Hindlimb muscle (tissue), 1 donor: ENCODE data around the gene KCNJ9. TPM values are rescaled to one million over a fixed set of nuclear protein-coding genes. Genes with fewer than 3 reads are reported as not detected.

Source experiments
- DNase-seq: peaks from one replicate; pipeline ENCODE4 v3.0.0-alpha.2; 2013
- polyA plus RNA-seq: library from polyadenylated mRNA; unstranded; fragments of 120-200 nt; gene quantifications from one replicate; pipeline ENCODE4 v1.2.1, GENCODE V29; 2013; ENCODE audit not compliant: insufficient read length

KCNJ9 gene
- polyA plus RNA-seq, 1 donor, result 0.09 TPM

DNA sequence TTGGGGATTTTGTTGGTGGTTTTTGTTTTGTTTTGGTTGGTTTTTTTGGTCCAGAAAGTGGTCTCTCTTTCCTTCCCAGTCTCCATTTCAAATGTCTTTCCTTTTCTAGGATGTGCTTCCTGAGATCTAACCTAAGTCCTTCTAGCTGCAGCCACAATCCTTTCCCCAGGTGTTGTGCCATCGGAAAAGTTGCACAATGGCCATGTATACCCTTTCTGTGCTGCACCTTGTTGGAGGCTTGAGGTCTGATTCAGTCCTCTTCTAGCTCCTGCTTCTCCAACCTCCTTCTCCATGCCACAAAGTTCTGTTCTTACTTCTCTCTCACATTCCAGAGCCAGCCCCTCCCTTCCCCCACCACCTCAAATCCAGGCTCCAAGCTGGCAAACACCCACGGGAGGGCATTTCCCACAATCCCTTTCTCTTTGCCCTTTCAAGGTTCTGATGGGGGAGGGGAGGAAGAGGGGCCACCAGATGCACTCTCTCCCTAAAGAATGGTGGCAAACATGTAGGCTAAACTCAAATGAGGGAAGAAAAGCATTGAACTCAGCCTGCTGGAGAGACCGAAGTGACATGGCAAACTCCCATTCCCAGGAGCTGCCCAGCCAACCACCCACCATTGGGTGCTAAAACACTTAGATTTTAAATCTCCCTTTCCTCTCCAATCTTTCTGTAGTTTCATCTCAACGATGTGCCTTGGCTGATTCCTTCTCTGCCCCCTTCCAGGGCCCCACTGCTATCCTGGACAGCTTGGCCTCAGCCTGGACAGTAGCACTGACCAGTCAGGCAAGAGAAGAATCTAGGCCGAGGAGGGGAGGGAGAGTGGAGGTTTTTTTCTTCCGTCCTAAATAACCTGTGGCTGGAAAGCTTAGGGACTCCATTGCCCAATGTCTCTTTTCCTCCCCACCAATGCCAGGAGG is 14.3 kb upstream of the KCNJ9 start:
- DNase-seq, result no peak

DNA sequence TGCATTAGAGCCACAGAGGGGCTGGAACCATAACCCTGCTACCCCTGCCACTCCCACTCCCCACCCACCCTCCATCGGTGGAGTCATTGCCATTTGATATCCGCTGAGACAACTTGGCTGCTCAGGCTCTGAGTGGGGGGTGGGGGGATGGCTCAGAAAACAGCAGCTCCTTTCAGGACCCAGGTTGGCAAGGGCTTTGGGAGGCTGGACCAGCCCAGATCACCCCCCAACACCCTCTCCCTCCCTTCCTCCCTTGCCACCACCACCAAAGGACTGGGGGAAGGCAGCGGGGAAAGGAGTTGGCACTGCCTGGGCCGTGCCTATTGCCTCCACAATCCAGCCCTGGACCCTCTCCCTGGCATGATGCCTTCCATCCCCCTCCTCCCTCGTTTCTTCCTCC is 13.1 kb upstream of the KCNJ9 start:
- no peak for DNase-seq

DNA sequence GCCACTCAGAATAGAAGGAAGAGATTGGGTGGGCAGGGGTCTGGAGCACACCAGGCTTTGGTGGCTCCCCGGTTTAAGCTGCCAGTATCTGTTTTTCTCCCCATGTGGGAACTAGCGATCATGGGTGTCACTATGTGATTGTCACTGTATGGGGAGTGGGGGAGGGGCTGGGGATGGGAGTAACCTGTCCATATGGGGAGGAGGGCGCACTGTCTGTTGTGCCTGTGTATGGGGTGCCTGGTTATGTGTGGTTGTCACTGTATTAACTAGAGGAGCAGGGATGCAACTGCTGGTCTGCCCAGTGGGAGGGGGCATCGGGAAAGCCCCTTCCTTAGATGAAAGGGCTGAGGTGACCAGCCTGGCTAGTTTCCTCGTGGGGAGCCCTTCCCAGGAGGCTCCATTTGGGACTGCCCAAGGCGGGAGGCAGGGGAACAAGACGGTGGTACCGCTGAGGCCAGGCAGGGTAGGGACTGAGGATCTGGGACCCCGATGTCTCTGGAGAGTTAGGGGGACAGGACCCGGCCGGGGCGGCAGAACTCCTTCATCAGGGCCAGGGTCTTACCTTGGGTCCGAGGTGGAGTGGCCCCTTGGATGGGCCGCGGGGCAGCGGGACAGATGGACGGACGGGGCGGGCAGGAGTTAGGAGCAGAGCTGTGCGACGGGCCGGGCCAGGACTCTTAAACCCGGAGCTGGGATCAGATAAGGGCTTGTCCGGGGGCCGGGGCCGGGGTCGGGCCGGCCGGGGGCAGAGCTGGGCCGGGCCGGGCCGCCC is 11.7 kb upstream of the KCNJ9 start, which contains the start of gene KCNJ10:
Gene KCNJ10, minus strand, starts transcription at position 701 of the 772 bp plus-strand sequence. CDS start 27,628 bp downstream, outside the sequence.
- no peak for DNase-seq

DNA sequence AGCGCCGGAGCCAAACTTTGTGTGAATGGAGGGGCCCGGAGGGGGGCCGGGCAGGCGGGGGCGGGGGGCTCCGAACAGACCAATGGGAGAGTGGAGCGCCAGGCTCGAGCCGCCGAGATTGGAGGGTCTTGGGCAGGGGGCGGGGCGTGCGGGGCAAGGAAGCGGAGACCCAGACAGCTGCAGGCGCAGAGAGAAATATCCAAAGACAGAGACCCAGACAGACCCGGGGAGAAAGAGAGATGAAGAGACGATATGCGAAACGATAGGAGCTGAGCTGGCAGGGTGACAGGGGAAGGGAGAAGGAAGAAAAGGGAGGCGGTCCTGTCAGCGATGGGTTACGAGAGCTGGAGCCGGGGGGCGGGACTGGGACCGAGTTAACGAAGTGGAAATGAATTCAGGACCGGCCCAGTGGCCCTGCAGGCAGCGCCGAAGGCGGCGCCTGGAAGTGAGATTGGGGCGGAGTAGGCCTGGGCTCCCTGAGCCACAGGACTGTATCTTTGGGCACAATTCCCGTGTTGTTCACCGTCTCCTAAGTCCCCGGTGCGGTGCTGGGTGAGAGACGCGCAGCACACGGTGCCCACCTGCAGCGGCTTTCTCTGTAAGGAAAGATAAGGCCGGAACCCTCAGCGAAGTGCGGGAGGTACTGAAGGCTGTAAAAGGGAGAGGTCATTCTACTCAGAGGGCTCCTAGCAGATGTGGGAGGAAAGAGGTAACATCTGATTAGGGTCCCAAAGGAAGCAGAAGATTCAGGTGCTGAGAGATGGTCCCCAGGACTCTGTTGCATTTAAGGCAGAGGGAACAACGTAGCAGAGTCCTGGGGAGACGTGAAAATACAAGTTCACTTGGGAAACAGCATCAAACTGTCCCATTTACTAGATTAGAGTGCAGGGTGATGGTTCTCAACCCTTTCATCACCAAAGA is 10.8 kb upstream of the KCNJ9 start:
- DNase-seq, result peak; percentile 72

DNA sequence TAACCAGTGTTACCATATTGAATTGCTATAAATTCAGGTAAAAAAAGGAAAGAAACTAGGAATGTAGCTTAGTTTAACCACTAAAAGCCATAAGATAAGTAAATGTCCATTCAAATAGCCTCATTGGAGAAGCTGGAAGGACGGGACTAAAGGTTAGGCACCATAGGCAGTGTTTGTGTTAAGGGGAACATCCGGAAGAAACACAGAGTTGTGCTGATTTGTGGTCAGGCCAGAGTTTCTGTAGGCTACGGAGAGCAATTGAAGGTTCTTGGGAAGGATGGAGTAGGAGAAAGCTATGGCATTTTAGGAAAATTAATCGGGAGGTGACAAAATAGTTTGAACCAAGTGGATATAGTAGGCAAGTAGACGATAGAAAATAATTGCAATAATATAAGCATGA is 10.0 kb upstream of the KCNJ9 start:
- no peak for DNase-seq

DNA sequence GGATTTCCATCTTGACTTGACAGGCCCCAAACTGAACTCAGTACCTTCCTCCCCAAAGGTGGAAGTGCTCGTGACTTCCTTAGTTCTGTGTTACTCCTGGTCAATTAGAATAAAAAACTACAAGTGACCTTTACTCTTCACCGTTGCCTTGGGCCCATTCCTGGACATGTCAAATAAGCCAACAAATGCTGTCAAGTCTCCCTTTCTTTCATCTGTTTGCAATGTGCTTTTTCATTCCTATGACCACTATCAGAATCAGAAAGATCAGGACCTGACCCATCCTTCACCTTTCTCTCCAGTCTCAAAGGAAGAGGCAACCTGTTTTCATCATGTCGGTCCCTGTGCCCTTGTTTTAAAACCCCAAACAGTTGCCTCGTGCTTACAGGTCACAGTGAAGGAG is 6.5 kb upstream of the KCNJ9 start:
- DNase-seq, result no peak

DNA sequence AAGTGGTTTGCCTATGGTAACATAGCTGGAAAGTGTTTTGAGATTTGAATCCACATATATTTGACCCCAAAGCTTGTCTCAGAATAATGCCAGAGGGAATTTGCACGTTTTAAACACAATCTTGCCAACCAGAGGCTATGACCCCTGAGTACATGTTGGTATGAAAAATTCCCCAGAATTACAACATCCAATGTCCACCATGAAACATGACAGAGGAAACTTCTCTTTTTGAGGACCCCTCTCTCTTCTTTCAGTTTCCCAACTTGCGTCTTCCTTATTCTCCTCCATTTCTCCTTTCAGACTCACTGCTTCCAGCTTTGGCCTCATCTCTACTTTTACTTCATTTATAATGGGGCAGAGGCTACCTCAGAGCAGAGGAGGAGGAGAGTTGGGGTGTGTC is 5.5 kb upstream of the KCNJ9 start:
- DNase-seq, result no peak

DNA sequence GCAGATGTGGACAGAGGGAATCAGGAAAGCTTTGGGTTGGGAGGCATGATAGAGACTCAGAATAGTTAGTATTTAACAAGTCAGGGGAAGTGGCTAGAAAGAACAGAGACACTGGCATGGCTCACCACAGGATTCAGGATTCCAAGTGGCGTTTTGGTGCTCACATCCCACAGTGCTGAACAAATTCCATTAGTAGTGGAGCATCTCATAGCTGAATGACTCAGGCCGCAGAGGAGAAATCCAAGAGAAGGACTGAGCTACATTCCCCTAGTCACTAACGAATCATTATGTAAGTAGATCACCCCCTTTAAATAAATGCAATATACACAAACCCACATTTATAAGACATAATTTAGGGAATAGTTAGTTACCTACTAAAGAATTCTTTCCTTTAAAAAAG is 5.0 kb upstream of the KCNJ9 start:
- DNase-seq, result no peak

DNA sequence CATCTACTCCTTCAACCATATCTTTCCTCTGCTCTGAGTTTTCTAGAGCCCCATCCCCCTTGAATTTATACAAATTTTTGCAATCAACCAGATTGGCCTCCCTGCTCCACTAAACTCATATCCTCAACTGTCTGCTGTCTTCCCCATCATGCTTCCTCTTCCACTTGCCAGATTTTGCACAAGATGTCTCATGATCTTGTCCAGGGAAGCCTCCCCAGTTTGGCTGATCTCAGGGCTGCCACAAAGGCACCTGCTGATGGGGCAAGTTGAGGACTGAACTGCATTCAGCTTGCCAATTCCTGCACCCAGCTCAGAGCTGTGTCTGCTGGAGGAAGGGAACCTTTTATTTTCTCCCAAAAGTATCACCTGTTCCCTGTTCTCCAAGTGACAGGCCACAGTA is 3.9 kb upstream of the KCNJ9 start:
- DNase-seq, result no peak

DNA sequence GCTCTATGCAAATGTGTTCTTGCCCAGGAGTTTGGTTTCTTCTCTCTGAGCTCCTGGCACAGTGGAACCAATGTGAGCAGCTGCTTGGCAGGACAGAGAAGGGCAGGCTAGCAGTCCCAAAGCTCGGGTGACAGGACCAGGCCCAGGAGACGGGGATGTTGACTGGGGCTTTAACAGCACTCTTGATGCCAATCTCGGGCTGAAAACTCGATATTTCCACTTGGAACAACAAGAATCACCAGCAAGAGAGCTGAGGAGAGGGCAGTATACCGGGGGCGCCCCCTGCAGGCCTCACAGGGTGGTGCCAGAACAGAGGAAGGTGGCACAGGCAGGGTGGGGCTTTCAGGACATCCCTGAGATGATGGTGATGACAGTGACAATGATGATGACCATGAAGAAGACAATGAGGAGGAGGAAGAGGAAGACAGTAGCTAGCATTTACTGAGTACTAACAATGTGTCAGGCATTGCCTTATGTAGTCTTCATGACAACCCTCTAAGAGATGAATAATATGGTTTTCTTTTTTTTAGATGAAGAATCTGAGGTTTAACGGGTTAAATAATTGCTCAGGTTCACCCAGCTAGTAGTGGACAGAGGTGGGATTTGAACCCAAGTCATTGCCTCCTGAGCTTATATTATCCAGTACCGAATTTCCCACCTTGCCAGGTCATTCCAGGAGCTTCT is 2.7 kb upstream of the KCNJ9 start:
- DNase-seq, result no peak

DNA sequence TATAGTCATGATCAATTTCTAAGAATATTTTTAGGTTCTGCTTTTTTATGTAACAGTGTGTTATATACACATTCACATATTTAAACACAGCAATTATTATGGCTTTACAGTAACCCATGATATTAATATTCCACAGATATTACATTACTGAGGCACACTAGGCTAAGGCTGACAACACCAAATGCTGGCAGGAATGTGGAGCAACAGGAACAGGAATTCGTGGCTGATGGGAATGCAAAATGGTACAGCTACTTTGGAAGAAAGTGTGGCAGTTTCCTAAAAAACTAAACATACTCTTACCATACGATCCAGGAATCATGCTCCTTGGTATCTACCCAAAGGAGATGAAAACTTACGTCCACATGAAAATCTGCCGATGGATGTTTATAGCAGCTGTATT is 1.9 kb upstream of the KCNJ9 start:
- no peak for DNase-seq

DNA sequence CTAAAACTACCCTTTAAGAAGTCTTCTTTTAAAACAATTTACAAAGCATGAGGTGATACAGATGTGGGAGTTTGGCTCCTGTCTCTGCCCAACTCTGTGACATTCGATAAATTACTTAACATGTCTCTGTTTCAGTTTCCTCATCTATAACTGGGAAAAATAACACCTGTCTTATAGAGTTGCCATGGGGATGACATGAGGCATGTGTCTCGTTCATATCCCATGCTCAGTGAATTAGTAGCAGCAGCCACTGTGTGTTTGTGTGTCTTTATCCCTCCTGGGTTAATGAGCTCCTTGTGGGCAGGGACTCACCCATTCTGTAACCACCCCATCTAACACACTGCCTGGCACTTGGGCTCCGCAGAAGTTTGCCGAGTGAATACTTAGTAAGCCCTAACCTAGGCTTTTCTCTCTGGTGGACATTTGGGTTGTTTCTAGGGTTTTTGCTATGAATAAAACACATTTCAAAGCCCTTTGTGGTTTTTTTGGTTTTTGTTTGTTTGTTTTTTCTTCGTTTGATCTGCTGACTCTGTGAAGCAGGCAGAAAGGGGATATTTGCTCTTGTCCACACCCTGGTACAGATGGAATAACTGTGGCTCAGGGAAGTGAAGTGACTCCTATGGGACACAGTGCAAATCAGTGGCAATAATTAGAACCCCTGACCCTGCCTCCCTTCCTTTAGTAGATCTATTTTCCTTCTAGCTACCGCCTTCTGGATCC is 797 bp upstream of the KCNJ9 start:
- no peak for DNase-seq

DNA sequence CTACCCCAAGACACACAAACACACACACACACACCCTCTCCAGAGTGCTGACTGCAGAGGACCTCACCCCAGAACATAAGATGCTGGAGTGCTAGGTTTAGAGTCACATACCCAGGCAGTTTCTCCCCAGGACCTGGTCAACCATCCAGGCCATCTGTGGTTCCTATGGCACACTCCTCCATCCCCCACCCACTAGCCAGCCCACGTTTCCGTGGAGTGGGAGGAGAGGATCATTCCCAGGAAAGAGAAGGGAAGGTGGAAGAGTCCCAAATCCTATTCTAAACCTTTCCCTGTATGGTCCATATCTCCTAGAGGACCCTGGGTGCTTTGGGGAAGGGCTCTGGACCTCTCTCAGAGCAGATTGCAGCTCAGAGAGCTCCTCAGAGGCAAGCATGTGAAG is 1.1 kb downstream of the KCNJ9 start:
- no peak for DNase-seq

DNA sequence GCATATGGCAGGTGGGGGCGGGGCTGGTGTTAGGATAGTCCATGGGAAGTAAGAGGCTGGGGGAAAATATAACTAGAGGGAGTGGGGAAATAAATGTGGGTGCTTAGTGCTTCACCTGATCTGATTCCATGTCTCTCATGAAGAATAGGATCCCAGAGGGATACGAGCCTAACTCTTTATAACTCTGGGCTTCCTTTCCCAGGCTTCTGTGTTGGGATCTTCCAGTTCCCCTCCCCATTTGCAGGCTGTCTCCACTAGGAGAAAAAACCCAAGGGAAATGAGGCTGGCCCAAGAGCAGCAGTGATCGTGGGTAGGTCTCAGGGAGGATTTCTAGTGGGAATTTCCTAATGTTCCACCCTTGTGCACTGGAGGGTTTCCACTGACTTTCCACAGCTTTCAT is 1.6 kb downstream of the KCNJ9 start:
- DNase-seq, result no peak

DNA sequence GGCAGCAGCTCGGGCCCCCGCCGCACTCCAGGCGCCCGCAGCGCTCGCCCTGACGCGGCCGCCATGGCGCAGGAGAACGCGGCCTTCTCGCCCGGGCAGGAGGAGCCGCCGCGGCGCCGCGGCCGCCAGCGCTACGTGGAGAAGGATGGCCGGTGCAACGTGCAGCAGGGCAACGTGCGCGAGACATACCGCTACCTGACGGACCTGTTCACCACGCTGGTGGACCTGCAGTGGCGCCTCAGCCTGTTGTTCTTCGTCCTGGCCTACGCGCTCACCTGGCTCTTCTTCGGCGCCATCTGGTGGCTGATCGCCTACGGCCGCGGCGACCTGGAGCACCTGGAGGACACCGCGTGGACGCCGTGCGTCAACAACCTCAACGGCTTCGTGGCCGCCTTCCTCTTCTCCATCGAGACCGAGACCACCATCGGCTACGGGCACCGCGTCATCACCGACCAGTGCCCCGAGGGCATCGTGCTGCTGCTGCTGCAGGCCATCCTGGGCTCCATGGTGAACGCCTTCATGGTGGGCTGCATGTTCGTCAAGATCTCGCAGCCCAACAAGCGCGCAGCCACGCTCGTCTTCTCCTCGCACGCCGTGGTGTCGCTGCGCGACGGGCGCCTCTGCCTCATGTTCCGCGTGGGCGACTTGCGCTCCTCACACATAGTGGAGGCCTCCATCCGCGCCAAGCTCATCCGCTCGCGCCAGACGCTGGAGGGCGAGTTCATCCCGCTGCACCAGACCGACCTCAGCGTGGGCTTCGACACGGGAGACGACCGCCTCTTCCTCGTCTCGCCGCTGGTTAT is 2.8 kb downstream of the KCNJ9 start:
- DNase-seq, result peak; percentile 65

DNA sequence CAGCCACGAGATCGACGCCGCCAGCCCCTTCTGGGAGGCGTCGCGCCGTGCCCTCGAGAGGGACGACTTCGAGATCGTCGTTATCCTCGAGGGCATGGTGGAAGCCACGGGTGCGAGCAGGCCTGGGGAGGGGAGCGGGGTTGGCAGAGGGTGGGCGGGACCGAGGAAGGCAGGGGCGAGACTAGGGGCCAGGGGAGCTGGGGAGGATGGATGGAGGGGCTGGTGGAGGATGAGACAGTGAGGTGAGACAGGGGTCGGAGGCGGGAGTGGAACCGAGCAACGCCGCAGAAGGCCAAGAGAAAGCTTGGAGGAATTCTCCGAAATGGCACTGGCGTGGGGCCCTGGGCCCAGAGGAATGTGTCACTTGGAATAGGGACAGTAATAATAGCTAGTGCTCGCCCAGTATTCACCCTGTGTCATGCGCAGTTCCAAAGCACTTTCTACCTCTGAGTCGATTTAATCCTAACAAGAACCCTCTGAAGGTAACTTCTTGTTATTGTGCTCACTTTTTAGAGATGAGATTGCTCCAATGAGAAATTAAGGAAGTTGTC is 3.5 kb downstream of the KCNJ9 start:
- no peak for DNase-seq

DNA sequence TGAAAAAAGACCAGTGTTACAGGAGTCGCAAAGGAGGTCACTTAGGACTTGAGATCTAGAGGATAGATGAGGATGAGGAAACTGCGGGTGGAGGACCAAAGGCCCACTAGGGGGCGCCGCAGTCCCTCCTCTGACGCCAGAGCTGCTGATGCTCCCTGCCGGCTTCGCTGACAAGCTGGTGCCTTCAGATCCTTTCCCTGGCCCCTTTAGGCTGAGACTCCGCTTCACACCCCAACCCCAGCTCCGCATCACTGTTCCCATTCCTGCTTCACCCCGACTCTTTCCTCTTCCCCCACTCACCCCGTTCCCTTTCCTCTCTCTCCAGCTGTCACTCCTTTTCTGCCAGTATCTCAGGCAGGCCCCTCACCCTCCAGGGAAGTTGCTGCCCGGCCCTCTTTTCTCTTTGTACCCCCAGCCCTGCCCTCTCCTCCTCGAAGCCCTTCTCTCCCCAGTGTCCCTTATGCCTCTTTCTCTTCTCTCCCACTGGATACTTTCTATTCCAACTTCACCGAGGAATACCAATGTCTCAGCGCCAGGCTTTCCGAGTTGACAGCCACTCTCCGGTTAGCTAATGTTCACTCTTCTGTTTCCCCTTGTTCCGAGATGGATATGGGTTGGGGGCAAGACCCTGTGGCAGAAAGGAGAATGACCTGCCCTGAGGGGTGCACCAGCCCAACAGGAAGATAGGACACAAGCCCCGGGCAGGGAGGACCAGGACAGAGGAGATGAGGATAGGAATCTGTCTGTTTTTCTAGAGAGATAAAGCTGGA is 4.5 kb downstream of the KCNJ9 start:
- peak; percentile 77 for DNase-seq

DNA sequence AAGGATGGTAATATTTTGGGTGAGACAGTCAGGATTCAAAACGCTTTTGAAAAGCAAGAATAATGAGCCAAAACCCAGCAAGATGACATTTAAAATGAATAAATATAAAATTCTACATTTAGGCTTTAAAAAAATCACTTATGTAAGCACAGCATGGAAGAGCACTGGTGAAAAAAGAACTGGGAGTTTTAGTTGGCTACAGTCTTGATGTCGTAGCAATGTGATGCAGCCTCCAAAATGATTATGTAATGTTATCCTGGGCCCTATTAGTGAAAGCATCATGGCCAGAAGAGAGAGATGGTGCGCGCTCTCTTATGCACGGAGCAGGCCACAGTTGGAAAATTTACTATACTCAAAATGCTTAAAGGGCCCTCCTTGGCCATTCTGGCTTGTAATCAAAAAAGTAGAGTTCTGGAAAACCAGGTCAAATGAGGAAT is 5.1 kb downstream of the KCNJ9 start:
- peak; percentile 69 for DNase-seq

DNA sequence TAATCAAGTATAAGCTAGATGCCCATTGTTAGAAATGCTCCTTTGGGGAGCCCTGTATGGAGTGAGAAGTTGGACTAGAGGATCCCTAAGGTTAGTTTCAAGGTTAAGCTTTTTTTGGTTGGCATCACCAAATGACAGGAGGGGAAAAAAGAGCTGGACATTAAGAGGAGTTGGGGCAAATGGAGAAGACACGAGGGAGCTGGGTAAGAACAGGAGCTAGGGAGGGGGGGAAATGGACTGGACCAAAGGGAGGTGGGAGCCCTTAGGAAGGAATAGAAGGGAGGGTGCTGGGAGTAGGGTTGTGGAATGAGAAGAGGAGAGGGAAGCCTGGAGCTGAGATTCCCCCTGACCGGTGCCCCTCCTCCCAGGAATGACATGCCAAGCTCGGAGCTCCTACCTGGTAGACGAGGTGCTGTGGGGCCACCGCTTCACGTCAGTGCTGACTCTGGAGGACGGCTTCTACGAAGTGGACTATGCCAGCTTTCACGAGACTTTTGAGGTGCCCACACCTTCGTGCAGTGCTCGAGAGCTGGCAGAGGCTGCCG is 5.9 kb downstream of the KCNJ9 start:
- DNase-seq, result no peak
